ENCODE measurements around the gene DCAF11. TPM values are rescaled to one million over a fixed set of nuclear protein-coding genes. Genes with fewer than 3 reads are reported as not detected.

DCAF11 gene
- 80.3 TPM for total RNA-seq

- DNase-seq: peak; percentile 100
Measured at GRCh38 chr14:24114532-24115421, at the start of gene DCAF11, which contains the start of gene NRL. Gene DCAF11, plus strand, starts transcription at chr14:24114777. Its CDS starts 818 bp downstream, at chr14:24115595. Gene NRL, minus strand, starts transcription at chr14:24114949. Its CDS starts 32,101 bp downstream, at chr14:24082848.

DNA sequence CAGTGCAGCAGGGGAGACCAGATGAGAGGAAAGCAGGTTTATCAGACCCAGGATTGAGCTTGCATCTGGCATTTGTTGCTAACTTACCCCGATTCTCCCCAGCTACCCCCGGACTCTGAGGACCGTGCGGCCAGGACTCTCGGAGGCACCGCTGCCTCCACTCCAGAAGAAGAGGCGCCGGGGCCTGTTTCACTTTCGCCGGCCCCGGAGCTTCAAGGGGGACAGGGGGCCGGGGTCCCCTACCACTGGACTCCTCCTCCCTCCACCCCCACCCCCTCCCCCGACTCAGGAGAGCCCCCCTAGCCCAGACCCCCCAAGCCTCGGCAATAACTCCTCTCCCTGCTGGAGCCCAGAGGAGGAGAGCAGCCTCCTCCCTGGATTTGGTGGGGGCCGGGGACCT lies 49.7 kb upstream of the DCAF11 start:
- DNase-seq: no peak

- no peak for DNase-seq
Measured at GRCh38 chr14:24065408-24065807, 49.2 kb upstream of the DCAF11 start.

GRCh38 chr14:24066496-24067132 lies 48.0 kb upstream of the DCAF11 start:
- no peak for DNase-seq

GRCh38 chr14:24067133-24068082 lies 47.2 kb upstream of the DCAF11 start:
- DNase-seq: no peak

GRCh38 chr14:24068711-24069410 lies 45.7 kb upstream of the DCAF11 start:
- DNase-seq: no peak

DNA sequence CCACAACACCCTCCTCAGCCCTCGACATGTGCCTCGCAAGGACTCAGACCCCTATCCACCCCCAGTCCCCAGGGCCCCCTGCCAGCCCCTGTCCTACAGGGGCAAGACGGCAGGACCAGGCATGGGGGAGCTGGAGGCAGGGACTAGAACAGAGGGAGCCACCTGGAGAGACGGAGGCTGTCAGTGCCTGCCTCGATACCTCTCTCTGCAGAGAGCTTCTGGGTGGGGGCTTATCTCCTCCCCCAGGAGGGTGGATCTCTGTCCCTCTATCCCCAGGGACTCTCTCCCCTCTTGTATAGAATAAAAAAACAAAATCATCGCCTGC lies 45.2 kb upstream of the DCAF11 start:
- no peak for DNase-seq

GRCh38 chr14:24070285-24071143 lies 44.1 kb upstream of the DCAF11 start:
- no peak for DNase-seq

GRCh38 chr14:24071144-24071697 lies 43.4 kb upstream of the DCAF11 start, which contains the start of gene CPNE6:
Gene CPNE6, plus strand, starts transcription at chr14:24071562. Its CDS starts 1,375 bp downstream, at chr14:24072937.
- DNase-seq: no peak

DNA sequence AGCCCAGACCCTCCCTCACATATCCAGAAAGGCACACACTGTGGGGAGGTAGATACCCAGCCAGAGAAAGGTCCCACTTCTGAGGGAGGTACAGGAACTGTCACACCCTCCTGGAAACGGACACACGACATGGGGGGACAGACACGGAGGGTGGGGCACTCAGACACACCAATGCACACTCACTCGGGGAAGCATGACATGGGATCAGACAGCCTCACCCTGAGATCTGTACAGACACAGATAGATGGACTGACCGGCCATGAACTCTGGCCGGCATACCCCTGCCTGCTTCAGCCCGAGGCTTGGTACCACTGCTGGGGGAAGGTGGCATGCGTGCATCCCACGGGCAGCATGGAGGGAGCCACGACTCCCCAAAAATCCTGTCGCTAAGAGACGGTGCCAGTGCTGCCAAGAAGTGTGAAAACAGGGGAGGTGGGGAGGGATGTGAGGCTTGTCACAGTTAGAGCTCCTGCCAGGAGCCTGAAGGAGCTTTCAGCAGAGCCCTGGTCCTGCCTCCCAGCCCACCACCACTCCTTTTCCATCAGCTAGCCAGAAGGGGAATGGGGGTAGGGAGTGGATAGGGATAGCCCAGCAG lies 42.6 kb upstream of the DCAF11 start:
- no peak for DNase-seq

DNA sequence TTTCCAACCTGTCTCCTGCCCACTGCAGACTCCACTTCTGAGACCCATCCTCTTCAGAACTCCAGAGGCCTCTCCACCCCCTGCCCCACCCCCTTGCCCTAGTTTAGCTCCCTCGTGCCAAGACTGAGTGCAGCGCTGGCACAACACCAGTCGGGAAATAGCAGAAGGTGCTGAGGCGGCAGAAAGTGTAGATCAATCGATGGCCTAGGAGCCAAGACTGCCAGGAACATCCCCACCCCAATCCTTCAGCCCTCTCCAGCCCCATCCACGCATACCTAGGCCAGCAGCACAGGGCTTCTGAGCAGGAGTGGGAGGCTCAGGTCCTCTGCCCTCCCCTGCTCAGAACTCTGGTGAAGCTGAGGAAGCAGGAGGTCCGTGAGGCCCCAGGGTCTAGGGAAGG lies 42.1 kb upstream of the DCAF11 start:
- DNase-seq: no peak

GRCh38 chr14:24072881-24073877 lies 41.4 kb upstream of the DCAF11 start:
- DNase-seq: no peak

DNA sequence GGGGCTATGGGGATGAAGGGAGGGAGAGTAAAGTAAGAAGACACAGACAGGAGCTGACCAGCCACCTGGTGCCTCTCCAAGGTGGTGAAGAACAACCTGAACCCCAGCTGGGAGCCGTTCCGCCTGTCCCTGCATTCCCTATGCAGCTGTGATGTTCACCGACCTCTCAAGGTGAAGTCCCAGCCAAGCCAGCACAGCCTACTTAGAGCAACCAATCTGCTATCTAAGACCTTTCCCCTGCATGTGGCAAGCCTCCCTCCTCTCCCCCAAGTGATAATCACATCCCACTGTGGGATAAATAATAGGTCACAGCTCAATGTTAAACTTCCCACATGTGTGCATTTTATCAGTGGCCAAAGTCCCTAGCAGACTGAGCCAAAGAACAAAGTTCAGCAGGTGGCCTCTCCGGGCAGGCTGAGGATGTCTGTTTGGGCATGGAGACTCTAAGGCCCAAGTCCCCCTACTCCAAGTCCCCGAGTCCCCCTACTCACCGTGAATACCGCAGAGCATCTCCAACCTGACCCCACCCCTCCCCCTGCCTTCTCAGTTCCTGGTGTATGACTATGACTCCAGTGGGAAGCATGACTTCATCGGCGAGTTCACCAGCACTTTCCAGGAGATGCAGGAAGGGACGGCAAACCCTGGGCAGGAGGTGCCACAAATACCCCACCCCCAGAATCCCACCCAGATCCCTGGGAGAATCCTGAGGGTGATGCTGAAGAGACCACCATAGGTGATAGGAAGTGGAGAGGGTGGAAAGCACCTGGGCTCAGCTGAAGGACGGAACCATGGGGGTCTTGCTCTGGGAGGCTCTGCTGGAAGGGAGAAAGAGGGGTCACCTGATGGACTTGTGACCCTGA lies 39.7 kb upstream of the DCAF11 start:
- no peak for DNase-seq

DNA sequence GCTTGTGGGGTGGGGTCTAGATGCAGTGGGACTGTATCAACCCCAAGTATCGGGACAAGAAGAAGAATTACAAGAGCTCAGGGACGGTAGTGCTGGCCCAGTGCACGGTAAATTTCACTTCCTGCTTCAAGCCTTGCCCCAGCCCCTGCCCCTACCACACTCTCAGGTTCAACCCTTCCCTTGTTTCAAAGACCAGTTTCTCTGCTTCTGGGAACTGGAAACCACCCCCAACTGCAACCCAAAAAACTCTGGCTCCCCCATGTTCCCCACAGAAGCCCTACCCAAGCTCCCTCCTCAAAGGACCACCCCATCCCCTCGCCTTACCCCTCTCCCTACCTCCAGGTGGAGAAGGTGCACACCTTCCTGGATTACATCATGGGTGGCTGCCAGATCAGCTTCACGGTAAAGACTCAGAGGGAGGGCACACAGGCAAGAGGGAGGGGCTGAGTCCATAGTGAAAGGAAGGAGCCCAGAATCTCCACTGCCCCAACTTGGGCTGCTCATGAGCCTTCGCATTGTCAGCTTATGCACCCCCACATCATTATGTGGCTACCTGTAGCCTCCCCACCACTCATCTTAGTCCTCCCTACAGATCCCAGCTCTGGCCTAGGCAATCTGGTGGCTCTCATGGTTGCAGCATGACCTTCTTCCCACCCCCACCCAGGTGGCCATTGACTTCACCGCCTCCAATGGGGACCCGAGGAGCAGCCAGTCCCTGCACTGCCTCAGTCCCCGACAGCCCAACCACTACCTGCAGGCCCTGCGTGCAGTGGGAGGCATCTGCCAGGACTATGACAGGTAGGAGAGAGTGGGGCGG lies 38.9 kb upstream of the DCAF11 start:
- no peak for DNase-seq

DNA sequence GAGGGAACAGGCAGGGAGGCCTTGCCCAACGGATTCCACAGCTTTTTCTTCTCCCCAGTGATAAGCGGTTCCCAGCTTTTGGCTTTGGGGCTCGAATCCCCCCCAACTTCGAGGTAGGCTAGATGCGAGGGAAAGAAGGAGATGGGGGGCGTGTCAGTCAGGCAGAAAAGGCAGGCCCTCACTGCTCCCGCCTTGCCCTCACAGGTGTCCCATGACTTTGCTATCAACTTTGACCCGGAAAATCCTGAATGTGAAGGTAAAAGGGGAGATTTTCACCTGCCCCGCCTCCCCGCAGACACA lies 38.3 kb upstream of the DCAF11 start:
- DNase-seq: no peak

DNA sequence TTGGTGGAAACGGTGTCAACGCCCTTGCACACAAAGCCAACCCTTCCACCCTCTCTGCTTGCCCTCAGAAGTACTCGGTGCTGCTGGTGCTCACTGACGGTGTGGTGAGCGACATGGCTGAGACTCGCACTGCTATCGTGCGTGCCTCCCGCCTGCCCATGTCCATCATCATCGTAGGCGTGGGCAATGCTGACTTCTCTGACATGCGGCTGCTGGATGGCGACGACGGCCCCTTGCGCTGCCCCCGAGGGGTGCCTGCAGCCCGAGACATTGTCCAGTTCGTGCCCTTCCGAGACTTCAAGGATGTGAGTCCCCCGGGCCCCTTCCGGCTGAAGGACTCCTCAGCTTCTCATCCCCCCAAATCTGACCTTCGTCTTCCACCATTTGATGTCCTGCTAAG lies 37.5 kb upstream of the DCAF11 start:
- no peak for DNase-seq

DNA sequence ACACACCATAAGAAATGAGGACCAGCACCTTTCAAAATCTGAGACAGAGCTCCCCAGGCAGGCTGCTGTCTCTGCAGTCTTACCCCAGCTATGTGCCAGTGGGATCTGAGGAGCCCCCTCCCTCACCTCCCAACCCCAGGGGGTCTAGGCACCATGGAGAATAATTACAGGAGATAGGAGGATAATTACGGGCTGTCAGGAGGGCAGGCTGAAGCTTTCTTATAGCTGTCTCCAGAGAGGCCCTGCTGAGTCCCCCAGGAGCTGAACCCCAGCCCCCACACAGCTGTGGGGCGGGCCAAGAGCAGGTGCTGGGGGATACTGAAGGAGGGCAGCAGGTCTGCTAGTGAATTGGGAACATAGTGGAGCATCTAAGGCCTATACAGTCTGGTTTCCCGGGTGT lies 36.4 kb upstream of the DCAF11 start:
- no peak for DNase-seq
